Activated CD4-positive, alpha-beta T cell treated with anti-CD3 and anti-CD28 coated beads, Interleukin-2, Interleukin-4, amounts not matched to agents 100 ng/mL and 50 ng/mL, durations not matched to agents 16 hours and 8 hours (primary cell): Measurements from ENCODE around the gene CDK12.
"Not testable (repeated sequence)": the region's sequence is repeated elsewhere in the genome, so short reads cannot be mapped to it uniquely, and the experiment has no call there.

Source experiments
- DNase-seq: peaks from one replicate; pipeline ENCODE4 v3.0.0-alpha.2; 2020; ENCODE audit warnings: low spot score

CDK12 gene

DNA sequence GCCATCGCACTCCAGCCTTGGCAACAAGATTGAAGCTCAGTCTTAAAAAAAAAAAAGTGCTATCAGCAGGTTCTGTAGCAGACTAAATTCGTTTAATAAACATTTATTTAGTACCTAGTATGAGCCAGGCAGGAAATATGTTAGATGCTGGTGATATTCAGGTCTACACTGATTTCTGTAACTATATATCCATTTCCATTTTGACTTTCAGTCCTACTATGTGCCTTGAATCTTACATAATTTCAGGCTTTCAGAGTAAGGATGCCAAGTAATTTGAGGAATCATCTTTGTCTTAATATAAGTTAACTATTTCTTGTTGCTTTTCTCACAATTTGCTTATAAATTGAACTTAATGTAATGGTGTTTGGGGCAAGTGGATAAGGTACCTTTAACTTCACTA lies 46.2 kb downstream of the CDK12 start:
- no peak for DNase-seq

DNA sequence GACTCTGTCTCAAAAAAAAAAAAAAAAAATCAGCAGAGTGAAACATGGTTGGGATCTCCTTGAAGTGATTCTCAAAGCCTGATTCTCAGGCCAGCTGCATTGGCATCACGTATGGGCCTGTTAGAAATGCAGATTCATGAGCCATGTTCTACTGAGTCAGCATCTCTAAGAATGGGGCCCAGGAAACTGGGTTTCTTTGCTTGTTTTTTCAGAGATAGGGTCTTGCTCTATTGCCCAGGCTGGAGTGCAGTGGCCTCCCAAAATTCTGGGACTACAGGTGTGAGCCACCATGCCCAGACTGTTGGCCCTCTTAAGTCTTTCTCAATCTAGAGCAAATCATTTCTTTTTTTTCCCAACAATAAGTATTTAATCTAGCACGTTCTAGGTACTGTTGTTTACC lies 47.7 kb downstream of the CDK12 start:
- no peak for DNase-seq

DNA sequence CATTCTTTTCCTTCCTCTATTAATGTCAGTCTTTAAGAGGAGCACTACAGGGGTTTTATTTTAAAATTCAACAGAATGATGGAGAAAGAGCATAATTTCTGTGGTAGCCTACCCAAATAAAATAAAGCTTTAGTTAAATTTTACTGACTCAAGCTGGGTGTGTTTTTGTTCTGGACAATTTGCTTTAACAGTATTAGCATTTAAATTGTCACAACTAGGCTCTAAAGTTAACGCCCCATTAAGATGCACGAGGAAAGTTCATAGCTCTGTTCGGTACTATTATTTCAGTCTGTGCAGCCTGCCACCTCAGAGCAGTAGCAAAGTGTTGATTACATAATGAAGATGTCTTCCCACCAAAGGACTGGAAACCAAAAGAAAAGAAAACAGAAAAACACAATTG lies 52.0 kb downstream of the CDK12 start:
- no peak for DNase-seq

DNA sequence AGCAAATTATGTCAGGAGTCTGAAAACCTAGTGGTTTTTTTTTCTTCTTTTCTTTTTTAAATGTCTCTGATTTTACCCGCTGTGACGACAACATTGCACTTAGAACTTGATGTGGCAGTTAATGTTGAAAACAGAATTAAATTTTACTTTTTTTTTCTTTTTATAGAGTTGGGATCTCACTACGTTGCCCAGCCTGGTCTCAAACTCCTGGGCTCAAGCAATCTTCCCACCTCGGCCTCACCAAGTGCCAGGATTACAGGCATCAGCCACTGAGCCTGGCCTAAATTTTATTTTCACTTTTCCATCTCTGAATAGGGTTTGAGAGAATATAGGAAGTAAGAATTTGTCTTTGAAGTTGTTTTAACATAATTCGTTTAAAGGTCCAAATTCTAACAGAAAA lies 52.6 kb downstream of the CDK12 start:
- no peak for DNase-seq

DNA sequence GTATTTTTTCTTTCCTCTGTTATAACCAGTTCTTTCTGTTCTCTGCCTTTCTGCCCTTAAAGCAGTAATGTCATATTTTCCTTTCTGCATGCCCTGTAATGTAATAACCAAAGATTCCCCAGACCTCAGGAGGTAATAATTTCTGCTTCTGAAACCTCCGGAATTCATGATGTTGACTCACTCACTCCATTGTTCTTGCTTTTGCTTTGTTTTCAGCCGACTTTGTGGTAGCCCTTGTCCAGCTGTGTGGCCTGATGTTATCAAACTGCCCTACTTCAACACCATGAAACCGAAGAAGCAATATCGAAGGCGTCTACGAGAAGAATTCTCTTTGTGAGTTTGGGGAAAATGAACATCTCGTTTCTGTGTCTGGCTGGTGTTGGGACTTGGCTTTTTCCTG lies 55.9 kb downstream of the CDK12 start:
- DNase-seq, result no peak

DNA sequence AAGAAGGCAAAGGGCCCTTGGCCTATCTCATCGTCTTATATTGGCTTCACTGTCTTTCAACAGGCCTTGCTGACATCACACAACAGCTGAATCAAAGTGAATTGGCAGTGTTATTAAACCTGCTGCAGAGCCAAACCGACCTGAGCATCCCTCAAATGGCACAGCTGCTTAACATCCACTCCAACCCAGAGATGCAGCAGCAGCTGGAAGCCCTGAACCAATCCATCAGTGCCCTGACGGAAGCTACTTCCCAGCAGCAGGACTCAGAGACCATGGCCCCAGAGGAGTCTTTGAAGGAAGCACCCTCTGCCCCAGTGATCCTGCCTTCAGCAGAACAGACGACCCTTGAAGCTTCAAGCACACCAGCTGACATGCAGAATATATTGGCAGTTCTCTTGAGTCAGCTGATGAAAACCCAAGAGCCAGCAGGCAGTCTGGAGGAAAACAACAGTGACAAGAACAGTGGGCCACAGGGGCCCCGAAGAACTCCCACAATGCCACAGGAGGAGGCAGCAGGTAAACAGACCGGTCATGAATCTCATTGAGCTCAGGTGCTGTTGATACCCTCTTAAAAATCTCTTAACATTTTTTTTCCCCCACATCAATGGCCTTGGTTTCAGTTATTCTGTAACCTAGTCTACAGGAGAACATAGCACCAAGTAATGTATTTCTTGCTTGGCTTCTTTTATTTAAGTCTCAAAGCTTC lies 64.7 kb downstream of the CDK12 start:
- DNase-seq, result no peak

DNA sequence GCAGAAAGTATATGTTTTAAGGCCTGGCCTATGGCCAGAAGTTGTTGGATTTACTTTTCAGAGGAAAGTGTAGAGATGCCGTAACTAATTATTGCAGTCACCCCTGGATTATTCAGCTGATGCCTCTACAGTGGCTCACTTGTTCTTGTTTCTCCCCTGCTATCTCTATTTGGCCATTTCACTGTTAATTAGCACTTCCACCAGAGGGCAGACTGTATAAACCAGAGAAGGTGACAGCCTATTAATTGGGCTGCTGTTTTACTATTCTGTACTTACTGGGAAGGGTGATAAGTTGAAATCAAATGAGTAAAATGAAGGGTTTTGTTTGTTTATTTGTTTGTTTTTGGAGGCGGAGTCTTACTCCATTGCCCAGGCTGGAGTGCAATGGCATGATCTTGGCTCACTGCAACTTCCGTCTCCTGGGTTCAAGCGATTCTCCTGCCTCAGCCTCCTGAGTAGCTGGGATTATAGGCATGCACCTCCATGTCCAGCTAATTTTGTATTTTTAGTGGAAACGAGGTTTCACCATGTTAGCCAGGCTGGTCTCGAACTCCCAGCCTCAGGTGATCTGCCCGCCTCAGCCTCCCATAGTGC lies 66.0 kb downstream of the CDK12 start:
- DNase-seq, result no peak

DNA sequence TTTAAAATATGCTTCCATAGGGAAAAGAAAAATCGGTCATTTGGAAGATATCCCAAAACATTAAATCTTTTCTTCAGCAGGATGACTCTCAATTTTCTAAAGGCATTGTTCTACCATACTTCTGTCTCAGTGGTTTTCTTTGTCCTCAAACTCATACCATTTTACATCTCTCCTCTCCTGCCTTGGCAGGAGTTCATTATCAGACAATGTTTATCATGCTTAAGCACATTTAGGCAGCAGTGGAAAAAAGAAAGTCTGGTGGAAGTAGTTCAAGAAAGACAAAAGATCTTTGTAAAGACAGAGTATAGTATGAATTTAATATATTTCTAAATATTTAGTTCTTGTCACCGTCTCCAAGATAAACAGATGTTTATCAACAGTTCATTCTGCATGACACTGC lies 68.2 kb downstream of the CDK12 start:
- no peak for DNase-seq

DNA sequence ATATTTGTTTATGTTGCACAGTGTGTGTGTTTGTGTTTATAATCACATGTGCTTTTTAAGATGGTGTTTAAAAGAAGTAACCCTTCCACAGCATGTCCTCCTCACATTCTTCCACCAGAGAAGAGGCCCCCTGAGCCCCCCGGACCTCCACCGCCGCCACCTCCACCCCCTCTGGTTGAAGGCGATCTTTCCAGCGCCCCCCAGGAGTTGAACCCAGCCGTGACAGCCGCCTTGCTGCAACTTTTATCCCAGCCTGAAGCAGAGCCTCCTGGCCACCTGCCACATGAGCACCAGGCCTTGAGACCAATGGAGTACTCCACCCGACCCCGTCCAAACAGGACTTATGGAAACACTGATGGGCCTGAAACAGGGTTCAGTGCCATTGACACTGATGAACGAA lies 69.2 kb downstream of the CDK12 start:
- DNase-seq, result no peak

DNA sequence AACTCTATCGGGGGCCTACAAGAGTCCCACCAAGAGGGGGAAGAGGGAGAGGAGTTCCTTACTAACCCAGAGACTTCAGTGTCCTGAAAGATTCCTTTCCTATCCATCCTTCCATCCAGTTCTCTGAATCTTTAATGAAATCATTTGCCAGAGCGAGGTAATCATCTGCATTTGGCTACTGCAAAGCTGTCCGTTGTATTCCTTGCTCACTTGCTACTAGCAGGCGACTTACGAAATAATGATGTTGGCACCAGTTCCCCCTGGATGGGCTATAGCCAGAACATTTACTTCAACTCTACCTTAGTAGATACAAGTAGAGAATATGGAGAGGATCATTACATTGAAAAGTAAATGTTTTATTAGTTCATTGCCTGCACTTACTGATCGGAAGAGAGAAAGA lies 70.0 kb downstream of the CDK12 start:
- DNase-seq, result no peak

DNA sequence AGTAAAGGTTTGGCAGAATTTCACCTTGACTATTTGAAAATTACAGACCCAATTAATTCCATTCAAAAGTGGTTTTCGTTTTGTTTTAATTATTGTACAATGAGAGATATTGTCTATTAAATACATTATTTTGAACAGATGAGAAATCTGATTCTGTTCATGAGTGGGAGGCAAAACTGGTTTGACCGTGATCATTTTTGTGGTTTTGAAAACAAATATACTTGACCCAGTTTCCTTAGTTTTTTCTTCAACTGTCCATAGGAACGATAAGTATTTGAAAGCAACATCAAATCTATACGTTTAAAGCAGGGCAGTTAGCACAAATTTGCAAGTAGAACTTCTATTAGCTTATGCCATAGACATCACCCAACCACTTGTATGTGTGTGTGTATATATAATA lies 72.6 kb downstream of the CDK12 start:
- no peak for DNase-seq

DNA sequence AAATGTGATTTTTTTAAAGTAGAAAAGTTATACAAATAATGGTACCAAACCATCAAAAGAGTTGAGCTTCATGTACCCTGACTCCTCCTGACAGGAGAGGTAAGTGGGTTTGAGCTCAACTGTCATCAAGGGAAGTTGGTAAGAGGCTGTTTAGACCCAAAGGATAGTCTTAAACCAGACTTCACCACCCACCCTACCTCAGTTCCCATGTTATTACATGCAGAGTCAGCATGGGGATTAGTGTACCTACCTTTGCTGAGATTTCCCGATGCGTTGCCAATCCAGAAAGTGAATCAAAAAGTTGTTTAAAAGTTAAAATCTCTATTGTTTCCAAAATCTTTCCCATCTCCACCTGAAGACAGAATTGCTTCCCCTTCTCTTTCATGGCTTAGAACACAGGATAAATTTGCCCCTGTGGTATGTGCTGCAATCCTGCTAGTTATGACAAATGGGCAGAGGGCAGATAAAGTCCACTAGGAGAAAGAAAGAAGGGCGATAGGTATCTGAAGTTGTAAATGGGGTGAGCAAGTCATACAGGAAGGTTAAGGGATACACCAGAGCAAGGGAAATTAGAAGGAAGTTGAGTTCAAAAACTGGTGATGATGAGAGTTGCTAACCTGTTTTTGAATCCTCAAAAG lies 73.6 kb downstream of the CDK12 start:
- DNase-seq, result no peak

DNA sequence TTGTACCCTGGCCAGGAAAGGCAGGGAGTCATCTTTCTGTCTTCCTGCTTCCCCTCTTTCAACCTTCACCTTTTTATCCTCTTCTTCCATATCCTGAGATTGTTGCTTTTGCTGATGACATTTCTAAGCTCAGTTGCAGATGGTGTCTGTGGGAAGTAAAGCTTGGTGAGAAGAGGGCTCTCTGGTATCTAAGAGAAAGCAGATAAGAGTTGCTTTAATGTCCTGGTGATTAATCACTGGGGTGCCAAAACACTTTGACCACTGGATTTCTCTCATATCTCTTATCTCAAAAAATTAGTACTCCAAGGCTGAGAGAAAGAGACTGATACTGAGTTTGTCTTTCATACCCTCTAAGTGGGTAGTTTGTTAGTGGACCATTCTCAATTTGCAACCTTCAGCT lies 75.2 kb downstream of the CDK12 start:
- DNase-seq, result no peak

DNA sequence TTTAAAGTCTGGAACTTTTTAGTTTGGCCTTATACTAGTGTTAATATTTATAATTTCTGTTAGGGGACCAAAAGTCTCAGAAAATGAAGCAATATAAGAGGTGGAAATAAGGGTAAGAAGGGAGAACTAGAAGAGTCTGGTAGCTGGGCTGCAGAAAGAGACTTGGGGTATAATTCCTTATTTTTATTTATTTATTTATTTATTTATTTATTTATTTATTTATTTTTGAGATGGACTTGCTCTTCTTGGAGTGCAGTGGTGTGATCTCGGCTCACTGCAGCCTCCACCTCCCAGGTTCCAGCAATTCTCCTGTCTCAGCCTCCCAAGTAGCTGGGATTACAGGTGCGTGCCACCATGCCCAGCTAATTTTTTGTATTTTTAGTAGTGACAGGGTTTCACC lies 76.1 kb downstream of the CDK12 start:
- DNase-seq, result not testable (repeated sequence)

DNA sequence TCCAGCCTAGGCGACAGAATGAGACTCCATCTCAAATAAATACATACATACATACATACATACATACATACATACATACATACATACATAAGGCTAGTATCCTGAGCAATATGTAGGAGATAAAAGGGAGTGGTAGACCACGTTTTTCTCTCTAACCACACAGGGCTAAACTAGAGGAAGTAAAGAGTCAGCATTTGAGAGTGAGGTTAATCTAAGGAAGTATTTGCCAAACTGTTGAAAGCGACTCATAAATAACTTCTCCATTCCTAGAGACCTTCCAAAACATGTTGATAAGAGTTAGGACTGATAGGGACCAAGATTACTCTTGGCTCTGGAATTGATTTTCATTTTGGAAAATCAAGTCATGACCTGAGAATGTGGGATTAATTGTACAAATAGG lies 77.6 kb downstream of the CDK12 start:
- DNase-seq, result no peak

DNA sequence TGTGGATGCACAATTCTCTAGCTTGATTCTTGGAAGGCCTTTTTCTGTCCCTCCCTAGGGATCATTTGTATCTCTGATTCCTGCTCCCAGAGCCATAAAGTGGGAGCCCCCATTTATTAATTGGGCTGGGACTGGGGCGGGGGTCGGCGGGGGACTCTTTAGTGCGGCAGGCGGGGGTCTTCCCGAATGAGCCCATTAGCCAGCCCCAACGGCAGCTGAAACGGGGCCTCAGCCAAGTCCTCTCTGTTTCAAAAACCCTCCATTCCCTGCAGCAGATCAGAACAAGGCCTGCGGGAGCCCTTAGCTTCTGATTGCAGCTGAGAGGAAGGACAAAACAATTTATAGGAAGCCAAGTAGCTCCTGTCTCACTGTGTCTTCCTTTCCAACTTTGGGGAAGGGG lies 79.3 kb downstream of the CDK12 start:
- no peak for DNase-seq

DNA sequence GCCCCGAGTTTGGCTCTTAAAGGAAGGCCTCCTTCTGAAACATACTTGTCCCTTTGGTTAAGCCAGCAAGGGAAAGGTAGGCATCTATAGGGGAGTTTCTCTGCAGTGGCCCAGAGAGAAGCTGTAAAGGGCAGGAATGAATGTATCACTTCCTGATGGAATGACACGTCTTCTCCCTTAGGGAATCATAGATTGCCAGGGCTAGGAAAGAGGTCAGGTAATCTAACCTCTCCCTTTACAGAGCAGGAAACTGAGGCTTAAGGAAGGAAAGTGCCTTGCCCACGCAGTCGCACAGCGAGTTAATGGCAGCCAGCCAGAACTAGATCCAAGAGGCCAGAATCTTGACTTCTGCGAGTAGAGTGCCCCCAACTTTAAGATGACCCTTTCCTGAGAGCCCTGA lies 80.4 kb downstream of the CDK12 start:
- DNase-seq, result no peak

DNA sequence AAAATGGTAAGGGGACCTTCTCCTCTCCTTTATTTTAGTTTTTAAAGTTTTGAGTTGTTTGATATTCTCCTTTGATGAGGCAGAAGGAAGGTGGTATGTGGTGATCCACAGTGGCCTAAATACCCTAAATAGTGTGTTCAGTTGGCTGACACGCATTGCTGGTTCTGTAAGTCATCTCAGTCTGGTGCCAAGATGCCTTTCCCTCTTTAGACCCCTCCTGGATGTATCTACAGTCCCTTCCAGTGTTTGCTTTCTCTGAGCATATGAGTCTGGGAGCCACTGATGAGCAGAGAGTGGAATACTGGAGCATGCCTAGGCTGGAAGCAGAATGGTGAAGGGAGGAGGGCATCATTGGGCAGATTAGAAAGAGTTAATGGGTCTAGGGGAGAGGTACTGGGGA lies 81.9 kb downstream of the CDK12 start:
- no peak for DNase-seq

DNA sequence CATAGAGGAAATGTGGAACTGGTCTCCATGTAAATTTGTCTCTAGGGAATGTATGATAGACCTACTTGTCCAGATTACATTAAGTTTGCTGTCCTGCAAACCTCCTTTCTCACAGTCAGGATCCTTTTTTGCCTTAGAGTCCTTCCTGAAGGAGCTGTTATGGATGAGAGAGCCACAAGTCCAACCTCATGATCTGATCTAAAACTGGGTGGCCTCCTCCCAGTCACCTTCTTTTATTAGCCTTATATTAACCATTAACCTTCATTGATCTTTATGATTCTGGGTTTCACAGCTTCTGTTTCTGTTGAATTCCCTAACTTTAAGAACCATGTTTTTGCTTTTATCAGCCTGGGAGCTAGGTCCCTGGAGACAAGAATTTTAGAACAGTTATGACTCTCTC lies 82.4 kb downstream of the CDK12 start:
- no peak for DNase-seq

DNA sequence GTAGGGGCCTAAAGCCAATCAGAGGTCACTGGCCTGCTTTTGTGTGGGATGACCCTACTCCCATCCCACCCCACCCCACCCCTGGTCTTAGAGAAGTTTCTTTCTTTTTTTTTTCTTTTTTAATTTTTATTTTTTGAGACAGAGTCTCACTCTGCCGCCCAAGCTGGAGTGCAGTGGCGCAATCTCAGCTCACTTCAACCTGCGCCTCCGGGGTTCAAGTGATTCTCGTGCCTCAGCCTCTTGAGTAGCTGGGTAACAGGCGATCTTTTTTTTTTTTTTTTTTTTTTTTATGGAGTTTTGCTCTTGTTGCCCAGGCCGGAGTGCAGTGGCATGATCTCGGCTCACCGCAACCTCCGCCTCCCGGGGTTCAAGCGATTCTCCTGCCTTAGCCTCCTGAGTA lies 83.1 kb downstream of the CDK12 start:
- DNase-seq, result not testable (repeated sequence)

DNA sequence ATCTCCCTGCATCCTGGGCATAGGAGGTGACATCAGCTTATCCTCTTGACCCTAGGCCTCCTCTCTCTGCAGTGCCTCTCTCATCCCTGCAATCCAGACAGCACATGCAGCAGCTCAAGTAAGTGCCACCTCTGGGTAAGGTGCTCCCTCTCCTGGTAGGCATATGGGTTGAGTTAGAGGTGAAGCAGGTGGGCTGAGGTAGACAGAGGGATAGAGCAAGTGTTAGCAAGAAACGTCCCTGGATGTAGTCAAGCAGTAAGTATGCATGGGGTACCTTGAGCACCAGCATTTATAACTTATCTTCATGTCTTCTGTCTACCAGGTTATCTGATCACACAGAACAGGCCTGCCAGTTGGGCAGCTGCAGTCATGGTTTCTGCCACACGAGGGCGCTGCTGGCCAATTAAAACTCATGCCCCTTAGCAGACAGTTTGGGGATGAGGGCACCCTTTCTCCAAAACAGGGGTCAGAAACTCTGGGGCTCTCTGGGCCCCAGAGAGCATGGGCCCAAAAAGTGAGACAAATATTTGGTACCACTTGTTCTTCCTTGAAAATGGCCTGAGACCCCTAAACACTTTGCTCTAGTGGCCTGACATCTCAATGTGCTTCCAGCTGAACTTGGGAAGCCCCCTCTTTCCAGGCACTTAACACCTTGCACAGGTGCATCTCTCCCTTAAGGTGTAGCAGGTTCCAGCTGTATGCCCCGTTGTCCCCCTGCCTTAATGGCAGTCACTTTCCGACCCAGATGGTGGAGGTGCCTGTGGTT lies 86.6 kb downstream of the CDK12 start:
- peak; percentile 69 for DNase-seq

DNA sequence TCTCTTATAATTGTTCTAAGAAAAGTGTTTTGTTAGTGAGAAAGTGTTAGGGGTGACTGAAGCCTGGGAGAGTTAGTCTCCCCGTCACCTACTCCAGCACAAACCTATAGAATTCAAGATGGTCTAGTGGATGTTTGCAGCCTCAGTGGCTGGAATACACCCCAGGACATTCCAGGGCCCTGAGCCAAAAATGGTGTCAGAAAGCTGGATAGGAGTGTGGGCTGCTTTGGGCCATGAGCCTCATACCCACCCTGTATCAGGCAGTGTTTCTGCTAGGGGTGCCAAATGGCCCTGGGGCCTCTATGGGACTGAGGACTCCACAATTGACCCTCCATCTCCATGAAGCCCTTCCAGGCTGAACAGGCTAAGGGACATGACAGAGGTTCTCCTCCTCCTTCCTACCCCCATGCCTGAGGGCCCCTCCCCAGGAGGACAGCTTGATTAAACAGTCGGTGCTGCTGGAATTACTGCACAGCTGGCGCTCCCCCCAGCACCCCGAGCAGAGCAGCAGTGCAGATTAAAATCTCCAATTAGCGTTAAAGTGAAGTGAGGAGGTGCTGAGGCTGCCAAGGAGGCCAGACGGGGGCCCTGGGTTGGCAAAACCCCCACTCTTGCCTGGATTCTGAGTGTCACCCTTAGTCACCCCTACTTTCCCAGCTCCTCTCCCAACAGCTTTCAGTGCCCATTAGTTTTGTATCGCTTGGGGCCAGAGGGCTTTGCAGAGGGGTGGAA lies 87.4 kb downstream of the CDK12 start:
- no peak for DNase-seq
